Measurements from ENCODE around the gene RXFP1. TPM values are rescaled to one million over a fixed set of nuclear protein-coding genes. Genes with fewer than 3 reads are reported as not detected.
"Not testable (repeated sequence)": the region's sequence is repeated elsewhere in the genome, so short reads cannot be mapped to it uniquely, and the experiment has no call there.

RXFP1 gene
- polyA plus RNA-seq, 1 donor (not counting 4 experiments of a cell fraction or from before 2014, with no cell fraction given) = not detected

DNA sequence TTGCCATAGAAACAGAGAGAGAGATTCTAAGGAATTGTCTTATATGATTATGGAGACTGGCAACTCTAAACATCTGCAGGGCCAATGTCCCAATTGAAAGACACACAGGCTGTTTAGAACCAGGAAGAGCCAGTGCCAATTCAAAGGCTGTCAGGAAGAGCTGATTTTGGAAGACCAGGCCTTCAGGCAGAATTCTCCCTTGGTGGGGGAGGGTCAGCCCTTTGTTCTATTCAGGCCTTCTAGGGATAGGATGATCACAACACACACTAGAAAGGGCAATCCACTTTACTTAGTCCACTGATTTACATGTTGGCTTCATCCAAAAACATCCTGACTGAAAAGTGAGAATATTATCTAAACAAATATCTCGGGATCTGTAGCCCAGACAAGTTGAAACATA is 134.8 kb downstream of the RXFP1 start:
- Histone ChIP-seq H3K27me3 (ENCODE audit: control insufficient read depth, extremely low read depth, insufficient read depth, low read length) (no peaks in the 10 kb centered on the region), H3K9me3 (ENCODE audit: control insufficient read depth, low read depth, low read length) (no peaks in the 10 kb centered on the region), H3K4me2 (ENCODE audit: control insufficient read depth, extremely low read depth, insufficient read depth, low read depth, low read length) (no peak overlapping the region), H3K79me2 (ENCODE audit: control insufficient read depth, insufficient read depth, low read length) (no peaks in the 10 kb centered on the region), H4K20me1 (ENCODE audit: control insufficient read depth, extremely low read depth, insufficient read depth, low read length) (no peaks in the 10 kb centered on the region), H3K4me3 (ENCODE audit: control insufficient read depth in 2 of 3, extremely low read depth in 1 of 3, insufficient read depth in 2 of 3, low read depth in 1 of 3, low read length in 3 of 3) (no peak overlapping the region), H3K4me1 (ENCODE audit: control insufficient read depth, extremely low read depth, insufficient read depth, low read length) (no peaks in the 10 kb centered on the region), H3K9ac (ENCODE audit: control insufficient read depth, extremely low read depth, insufficient read depth, low read length) (no peak overlapping the region), H3K36me3 (ENCODE audit: control insufficient read depth in 2 of 2, extremely low read depth in 1 of 2, insufficient read depth in 2 of 2, low read length in 2 of 2) (no peaks in the 10 kb centered on the region), H2AFZ (ENCODE audit: control insufficient read depth, low read length) (no peak overlapping the region), H3K9me1 (ENCODE audit: control insufficient read depth, extremely low read depth, insufficient read depth, low read length) (no peaks in the 10 kb centered on the region), H3K27ac (ENCODE audit: control insufficient read depth, insufficient read depth, low read length) (no peak overlapping the region)
- no peak for FAIRE-seq
- TF ChIP-seq, protein P1, sequence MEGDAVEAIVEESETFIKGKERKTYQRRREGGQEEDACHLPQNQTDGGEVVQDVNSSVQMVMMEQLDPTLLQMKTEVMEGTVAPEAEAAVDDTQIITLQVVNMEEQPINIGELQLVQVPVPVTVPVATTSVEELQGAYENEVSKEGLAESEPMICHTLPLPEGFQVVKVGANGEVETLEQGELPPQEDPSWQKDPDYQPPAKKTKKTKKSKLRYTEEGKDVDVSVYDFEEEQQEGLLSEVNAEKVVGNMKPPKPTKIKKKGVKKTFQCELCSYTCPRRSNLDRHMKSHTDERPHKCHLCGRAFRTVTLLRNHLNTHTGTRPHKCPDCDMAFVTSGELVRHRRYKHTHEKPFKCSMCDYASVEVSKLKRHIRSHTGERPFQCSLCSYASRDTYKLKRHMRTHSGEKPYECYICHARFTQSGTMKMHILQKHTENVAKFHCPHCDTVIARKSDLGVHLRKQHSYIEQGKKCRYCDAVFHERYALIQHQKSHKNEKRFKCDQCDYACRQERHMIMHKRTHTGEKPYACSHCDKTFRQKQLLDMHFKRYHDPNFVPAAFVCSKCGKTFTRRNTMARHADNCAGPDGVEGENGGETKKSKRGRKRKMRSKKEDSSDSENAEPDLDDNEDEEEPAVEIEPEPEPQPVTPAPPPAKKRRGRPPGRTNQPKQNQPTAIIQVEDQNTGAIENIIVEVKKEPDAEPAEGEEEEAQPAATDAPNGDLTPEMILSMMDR (optimal IDR thresholded peaks at IDR 0.05 in 1 of 3, IDR thresholded peaks at IDR 0.05 in 1 of 3, conservative IDR thresholded peaks at IDR 0.05 in 1 of 3; ENCODE audit: extremely low read depth in 1 of 3, insufficient read depth in 2 of 3, low read length in 3 of 3) = no peak
- no peak for TF ChIP-seq EZH2 (IDR thresholded peaks at IDR 0.05; ENCODE audit: low read length)
- dilution Hi-C loops (cut with MboI; ENCODE audit: extremely low pct_ligation_motif_present, low sequenced_read_pairs) = no loop called here
- DNase-seq (ENCODE audit: low read depth, low spot score) = no peak

GRCh38 chr4:158657291-158657690 is 135.6 kb downstream of the RXFP1 start:
- FAIRE-seq (no peak), DNase-seq (ENCODE audit: low read depth, low spot score) (no peak)
- Histone ChIP-seq H3K4me2 (ENCODE audit: control insufficient read depth, extremely low read depth, insufficient read depth, low read depth, low read length) (no peak overlapping the region), H2AFZ (ENCODE audit: control insufficient read depth, low read length) (no peak overlapping the region), H3K27ac (ENCODE audit: control insufficient read depth, insufficient read depth, low read length) (no peak overlapping the region), H3K4me1 (ENCODE audit: control insufficient read depth, extremely low read depth, insufficient read depth, low read length) (no peaks in the 10 kb centered on the region), H3K27me3 (ENCODE audit: control insufficient read depth, extremely low read depth, insufficient read depth, low read length) (no peaks in the 10 kb centered on the region), H3K9ac (ENCODE audit: control insufficient read depth, extremely low read depth, insufficient read depth, low read length) (no peak overlapping the region), H3K9me1 (ENCODE audit: control insufficient read depth, extremely low read depth, insufficient read depth, low read length) (no peaks in the 10 kb centered on the region), H4K20me1 (ENCODE audit: control insufficient read depth, extremely low read depth, insufficient read depth, low read length) (no peaks in the 10 kb centered on the region), H3K4me3 (ENCODE audit: control insufficient read depth in 2 of 3, extremely low read depth in 1 of 3, insufficient read depth in 2 of 3, low read depth in 1 of 3, low read length in 3 of 3) (no peak overlapping the region), H3K9me3 (ENCODE audit: control insufficient read depth, low read depth, low read length) (no peaks in the 10 kb centered on the region), H3K79me2 (ENCODE audit: control insufficient read depth, insufficient read depth, low read length) (no peaks in the 10 kb centered on the region), H3K36me3 (ENCODE audit: control insufficient read depth in 2 of 2, extremely low read depth in 1 of 2, insufficient read depth in 2 of 2, low read length in 2 of 2) (no peaks in the 10 kb centered on the region)
- dilution Hi-C loops (cut with MboI; ENCODE audit: extremely low pct_ligation_motif_present, low sequenced_read_pairs) = no loop called here
- TF ChIP-seq EZH2 (IDR thresholded peaks at IDR 0.05; ENCODE audit: low read length) = no peak
- TF ChIP-seq, protein P1 (optimal IDR thresholded peaks at IDR 0.05 in 1 of 3, IDR thresholded peaks at IDR 0.05 in 1 of 3, conservative IDR thresholded peaks at IDR 0.05 in 1 of 3; ENCODE audit: extremely low read depth in 1 of 3, insufficient read depth in 2 of 3, low read length in 3 of 3) = no peak

- FAIRE-seq; H3K9ac ChIP-seq (ENCODE audit: control insufficient read depth, extremely low read depth, insufficient read depth, low read length); DNase-seq (ENCODE audit: low read depth, low spot score); H3K4me3 ChIP-seq (ENCODE audit: control insufficient read depth in 2 of 3, extremely low read depth in 1 of 3, insufficient read depth in 2 of 3, low read depth in 1 of 3, low read length in 3 of 3); H3K4me1 ChIP-seq (ENCODE audit: control insufficient read depth, extremely low read depth, insufficient read depth, low read length); dilution Hi-C loops (cut with MboI; ENCODE audit: extremely low pct_ligation_motif_present, low sequenced_read_pairs); H3K9me3 ChIP-seq (ENCODE audit: control insufficient read depth, low read depth, low read length); H3K79me2 ChIP-seq (ENCODE audit: control insufficient read depth, insufficient read depth, low read length); H3K27ac ChIP-seq (ENCODE audit: control insufficient read depth, insufficient read depth, low read length); H3K27me3 ChIP-seq (ENCODE audit: control insufficient read depth, extremely low read depth, insufficient read depth, low read length); H2AFZ ChIP-seq (ENCODE audit: control insufficient read depth, low read length); H3K9me1 ChIP-seq (ENCODE audit: control insufficient read depth, extremely low read depth, insufficient read depth, low read length); H3K36me3 ChIP-seq (ENCODE audit: control insufficient read depth in 2 of 2, extremely low read depth in 1 of 2, insufficient read depth in 2 of 2, low read length in 2 of 2); H4K20me1 ChIP-seq (ENCODE audit: control insufficient read depth, extremely low read depth, insufficient read depth, low read length); H3K4me2 ChIP-seq (ENCODE audit: control insufficient read depth, extremely low read depth, insufficient read depth, low read depth, low read length): not testable (repeated sequence)
Measured at GRCh38 chr4:158663255-158663654, 141.6 kb downstream of the RXFP1 start.

Measured in keratinocyte (primary cell).